HepG2 (cell line): ENCODE results near the gene CCDC124. TPM values are rescaled to one million over a fixed set of nuclear protein-coding genes. Genes with fewer than 3 reads are reported as not detected.

Experiments
- BATF2 ChIP-seq: sonication (generic); formaldehyde crosslinking; IDR thresholded peaks from 2 replicates; pipeline ENCODE4 v1.8.0; 2022; ENCODE audit warnings: mild to moderate bottlenecking, missing genetic modification reagents, moderate library complexity
- BHLHE40 ChIP-seq: IDR thresholded peaks from 2 replicates; pipeline ENCODE4 v1.6.1; 2011; ENCODE audit warnings: low read length, improper control_type of control experiment
- GPN1 ChIP-seq: sonication (generic); formaldehyde crosslinking; IDR thresholded peaks from 2 replicates; pipeline ENCODE4 v1.5.1; 2020; ENCODE audit warnings: missing genetic modification reagents, borderline replicate concordance
- GTF2F1 ChIP-seq: fragments of 150-350 bp; IDR thresholded peaks from 2 replicates; pipeline ENCODE4 v1.6.1; 2014; ENCODE audit warnings: low read length
- HNF4A ChIP-seq: sonication (generic); formaldehyde crosslinking; IDR thresholded peaks from 2 replicates; pipeline ENCODE4 v1.4.0; 2020; ENCODE audit warnings: missing genetic modification reagents
- HOXA9 ChIP-seq: sonication (generic); formaldehyde crosslinking; IDR thresholded peaks from 2 replicates; pipeline ENCODE4 v1.8.1; 2022; ENCODE audit warnings: missing genetic modification reagents, mild to moderate bottlenecking, moderate library complexity, borderline replicate concordance
- MAFK ChIP-seq, 2 experiments: IDR thresholded peaks in 1 of 2; conservative IDR thresholded peaks in 1 of 2; 2 replicates each; pipeline ENCODE4 v1.6.1; 2011; ENCODE audit warnings: improper control_type of control experiment in 2 of 2, low read length in 2 of 2
- PHF8 ChIP-seq: sonication (generic); formaldehyde crosslinking; IDR thresholded peaks from 2 replicates; pipeline ENCODE4 v1.5.0; 2020; ENCODE audit warnings: missing genetic modification reagents
- RBM39 ChIP-seq: fragments of 200-400 bp; formaldehyde crosslinking; IDR thresholded peaks from one replicate; pipeline ENCODE4 v1.6.1; 2018; ENCODE audit warnings: antibody characterized with exemption, mild to moderate bottlenecking, low read depth, low read length; ENCODE audit not compliant: poor library complexity, severe bottlenecking
- RFXANK ChIP-seq: IDR thresholded peaks from 2 replicates; pipeline ENCODE4 v1.6.1; 2016
- SNAPC5 ChIP-seq: sonication (generic); formaldehyde crosslinking; IDR thresholded peaks from 2 replicates; pipeline ENCODE4 v1.8.1; 2023; ENCODE audit warnings: mild to moderate bottlenecking, missing genetic modification reagents, borderline replicate concordance
- TAF15 ChIP-seq: fragments of 200-400 bp; formaldehyde crosslinking; IDR thresholded peaks from one replicate; pipeline ENCODE4 v1.6.1; 2018; ENCODE audit warnings: mild to moderate bottlenecking, low read depth, low read length; ENCODE audit not compliant: poor library complexity, severe bottlenecking
- TERF1 ChIP-seq: sonication (generic); formaldehyde crosslinking; IDR thresholded peaks from 2 replicates; pipeline ENCODE4 v1.8.0; 2022; ENCODE audit warnings: mild to moderate bottlenecking, missing genetic modification reagents, moderate library complexity
- THAP11 ChIP-seq: IDR thresholded peaks from 2 replicates; pipeline ENCODE4 v1.6.1; 2016; ENCODE audit warnings: missing biosample characterization, missing genetic modification reagents
- ZHX2 ChIP-seq, 2 experiments: sonication (generic) in 1 of 2; formaldehyde crosslinking in 1 of 2; IDR thresholded peaks; 2 replicates each; pipeline versions ENCODE4 v1.6.1 to v1.9.0; 2014 to 2022; ENCODE audit warnings: antibody characterized with exemption in 1 of 2, borderline replicate concordance in 1 of 2, inconsistent platforms in 1 of 2, low read depth in 1 of 2, missing genetic modification reagents in 1 of 2
- ZNF331 ChIP-seq: sonication (generic); formaldehyde crosslinking; IDR thresholded peaks from 2 replicates; pipeline ENCODE4 v1.4.0; 2020; ENCODE audit warnings: missing genetic modification reagents
- ZNF383 ChIP-seq: sonication (generic); formaldehyde crosslinking; IDR thresholded peaks from 2 replicates; pipeline ENCODE4 v1.4.0; 2020; ENCODE audit warnings: missing genetic modification reagents, mild to moderate bottlenecking, borderline replicate concordance
- ZNF484 ChIP-seq: sonication (generic); formaldehyde crosslinking; IDR thresholded peaks from 2 replicates; pipeline ENCODE4 v1.5.1; 2020; ENCODE audit warnings: mild to moderate bottlenecking, low read depth, missing genetic modification reagents, borderline replicate concordance
- ZNF550 ChIP-seq: sonication (generic); formaldehyde crosslinking; IDR thresholded peaks from 2 replicates; pipeline ENCODE4 v1.4.0; 2020; ENCODE audit warnings: mild to moderate bottlenecking, missing genetic modification reagents, borderline replicate concordance
- ZNF644 ChIP-seq: IDR thresholded peaks from 2 replicates; pipeline ENCODE4 v1.6.1; 2016; ENCODE audit warnings: low read depth
- ZNF772 ChIP-seq: sonication (generic); formaldehyde crosslinking; IDR thresholded peaks from 2 replicates; pipeline ENCODE4 v1.5.0; 2020; ENCODE audit warnings: mild to moderate bottlenecking, missing genetic modification reagents
- ZNF780A ChIP-seq: sonication (generic); formaldehyde crosslinking; IDR thresholded peaks from 2 replicates; pipeline ENCODE4 v1.8.0; 2022; ENCODE audit warnings: mild to moderate bottlenecking, missing genetic modification reagents, moderate library complexity
- polyA plus RNA-seq, 8 experiments: library from polyadenylated mRNA; depleted of rRNA in 3 of 8; stranded (reverse) in 7 of 8; unstranded in 1 of 8; fragments of >200 nt; fragmentation: Illumina TruSeq in 4 of 8; extraction: Trizol in 4 of 8; gene quantifications; 2 replicates each; pipeline versions ENCODE4 v1.2.1 to v1.2.3, GENCODE V29; 2011 to 2016; ENCODE audit warnings: low read depth in 4 of 8, missing spikeins in 1 of 8, mixed read lengths in 1 of 8; ENCODE audit not compliant: insufficient read depth in 1 of 8
- total RNA-seq, 5 experiments: library from RNA; depleted of rRNA; stranded (reverse); fragments of >200 nt; fragmentation: Illumina TruSeq; extraction: Trizol; gene quantifications; 2 replicates each; pipeline ENCODE4 v1.2.3, GENCODE V29; 2016; ENCODE audit warnings: low read depth in 1 of 5

The CCDC124 gene
- total and polyA plus RNA-seq, 2 of the 13 experiments (the other 11 are each of a cell fraction or from before 2014, with no cell fraction given) = 14.9 to 20.3 TPM

GRCh38 chr19:17932485-17933338 lies at the start of gene CCDC124 (continued):
- TF ChIP-seq THAP11 (peak; percentile 95), RFXANK (0 out of 2 replicates have a peak, but pooled peaks have one; percentile 43), GPN1 (no peak), BATF2 (CRISPR knock-in tag) (no peak), PHF8 (CRISPR knock-in tag) (peak; percentile 92), ZNF331 (peak; percentile 6; the same call in 1 of the 2 replicates), ZNF772 (CRISPR knock-in tag) (peak; percentile 65), RBM39 (peak; percentile 67), ZHX2 (IDR thresholded peaks at IDR 0.05; ENCODE audit: low read depth) (peak; percentile 99), ZHX2 (CRISPR knock-in tag; IDR thresholded peaks at IDR 0.05; ENCODE audit: borderline replicate concordance) (no peak), ZNF550 (CRISPR knock-in tag) (no peak), GTF2F1 (no peak), BHLHE40 (no peak), ZNF644 (CRISPR knock-in tag) (peak; percentile 83), TERF1 (no peak), ZNF383 (CRISPR knock-in tag) (peak; percentile 52; the same call in 1 of the 2 replicates), ZNF484 (CRISPR knock-in tag) (no peak), HNF4A (CRISPR knock-in tag) (no peak), MAFK (conservative IDR thresholded peaks at IDR 0.05 in 1 of 2, IDR thresholded peaks at IDR 0.05 in 1 of 2; ENCODE audit: low read length in 2 of 2) (no peak), HOXA9 (CRISPR knock-in tag) (no peak), SNAPC5 (no peak), TAF15 (no peak), ZNF780A (CRISPR knock-in tag) (no peak)
